ENCODE data around the gene RALGAPA2.

GRCh38 chr20:20491110-20491783, 221.2 kb downstream of the RALGAPA2 start:
- TF ChIP-seq EZH2phosphoT487 (IDR thresholded peaks at IDR 0.05; ENCODE audit: low read depth) (no peak), CTCF (IDR thresholded peaks at IDR 0.05; ENCODE audit: low read depth, low read length) (no peak)

All from OCI-LY3 (cell line).